HG03521 (cell line): ENCODE data around the gene GFRA4.

ENCODE experiments used
- ATAC-seq: cut with Tn5 transposase; IDR thresholded peaks from one replicate; pipeline ENCODE4 v1.9.1; 2021; ENCODE audit warnings: mild to moderate bottlenecking, moderate library complexity; ENCODE audit not compliant: unreplicated experiment

GFRA4 gene

GRCh38 chr20:3663031-3663701 lies at the start of gene GFRA4:
GFRA4 (minus strand) TSS chr20:3663399; CDS start chr20:3663399, 0 bp downstream.
- no peak for ATAC-seq

- ATAC-seq: no peak
These were observed 49.2 kb upstream of the GFRA4 start, which contains the start of gene SIGLEC1 for GRCh38 chr20:3712279-3712873. SIGLEC1 (minus strand) TSS chr20:3712600; CDS start chr20:3707128, 5,472 bp downstream.

GRCh38 chr20:3711484-3711941 lies 48.3 kb upstream of the GFRA4 start:
- ATAC-seq: no peak

- ATAC-seq: no peak
These were observed 47.7 kb upstream of the GFRA4 start for GRCh38 chr20:3710703-3711483.

- no peak for ATAC-seq
These were observed 46.8 kb upstream of the GFRA4 start for GRCh38 chr20:3710011-3710466.

GRCh38 chr20:3707508-3707899 lies 44.3 kb upstream of the GFRA4 start:
- ATAC-seq: no peak

- no peak for ATAC-seq
These were observed 43.7 kb upstream of the GFRA4 start for GRCh38 chr20:3706774-3707507.

- ATAC-seq: no peak
These were observed 43.0 kb upstream of the GFRA4 start for GRCh38 chr20:3705970-3706739.

GRCh38 chr20:3705491-3705969 lies 42.3 kb upstream of the GFRA4 start:
- no peak for ATAC-seq

GRCh38 chr20:3704087-3704486 lies 40.9 kb upstream of the GFRA4 start:
- no peak for ATAC-seq

GRCh38 chr20:3702611-3703391 lies 39.6 kb upstream of the GFRA4 start:
- no peak for ATAC-seq

GRCh38 chr20:3701061-3701998 lies 38.1 kb upstream of the GFRA4 start:
- ATAC-seq: no peak

- no peak for ATAC-seq
These were observed 35.8 kb upstream of the GFRA4 start for GRCh38 chr20:3699037-3699436.

- ATAC-seq: no peak
These were observed 35.4 kb upstream of the GFRA4 start for GRCh38 chr20:3698591-3699001.

- no peak for ATAC-seq
These were observed 34.5 kb upstream of the GFRA4 start for GRCh38 chr20:3697588-3698305.

- no peak for ATAC-seq
These were observed 33.8 kb upstream of the GFRA4 start for GRCh38 chr20:3696745-3697587.

- ATAC-seq: no peak
These were observed 33.0 kb upstream of the GFRA4 start for GRCh38 chr20:3696200-3696599.
